K562 (cell line): ENCODE results near the gene PPTC7. TPM values are rescaled to one million over a fixed set of nuclear protein-coding genes. Genes with fewer than 3 reads are reported as not detected.

Source experiments
- CHD7 ChIP-seq: fragments of 200-600 bp; sonication (generic); IDR thresholded peaks from one replicate; pipeline ENCODE4 v1.6.1; 2012; ENCODE audit warnings: mild to moderate bottlenecking, low read depth, low read length, inconsistent platforms
- SAP30 ChIP-seq: fragments of 200-600 bp; sonication (generic); IDR thresholded peaks from 2 replicates; pipeline ENCODE4 v1.6.1; 2012; ENCODE audit warnings: borderline replicate concordance, low read depth, mild to moderate bottlenecking, moderate library complexity, low read length, control low read depth, inconsistent platforms; ENCODE audit not compliant: insufficient read depth, poor library complexity, severe bottlenecking
- ZFPM2 ChIP-seq: fragments of 250-450 bp; sonication (Bioruptor Pico); IDR thresholded peaks from 2 replicates; pipeline ENCODE4 v1.5.1; 2022; ENCODE audit warnings: mild to moderate bottlenecking
- polyA plus RNA-seq, 8 experiments: library from polyadenylated mRNA; depleted of rRNA in 4 of 8; stranded (reverse) in 5 of 8; unstranded in 3 of 8; fragments of >200 nt; fragmentation: Nextera tagmentation in 2 of 8; fragmentation: Illumina TruSeq in 1 of 8; extraction: Ambion mirVana in 2 of 8; extraction: Trizol in 1 of 8; gene quantifications; 2 replicates each; pipeline versions ENCODE4 v1.2.1 to v1.2.3, GENCODE V29; 2011 to 2014; ENCODE audit warnings: inconsistent platforms in 1 of 8, missing spikeins in 1 of 8
- total RNA-seq, 7 experiments: library from RNA; depleted of rRNA in 6 of 7; stranded (reverse); fragments of >200 nt in 6 of 7; fragmentation: Illumina TruSeq in 2 of 7; extraction: Trizol in 2 of 7; gene quantifications; 2 replicates each; pipeline versions ENCODE4 v1.2.1 to v1.2.3, GENCODE V29; 2011 to 2021; ENCODE audit warnings: low replicate concordance in 1 of 7

PPTC7 gene
- total and polyA plus RNA-seq, 9 of the 15 experiments (the other 6 are each of a cell fraction or from before 2014, with no cell fraction given), result 2.6 to 23.1 (median 11.9) TPM

DNA sequence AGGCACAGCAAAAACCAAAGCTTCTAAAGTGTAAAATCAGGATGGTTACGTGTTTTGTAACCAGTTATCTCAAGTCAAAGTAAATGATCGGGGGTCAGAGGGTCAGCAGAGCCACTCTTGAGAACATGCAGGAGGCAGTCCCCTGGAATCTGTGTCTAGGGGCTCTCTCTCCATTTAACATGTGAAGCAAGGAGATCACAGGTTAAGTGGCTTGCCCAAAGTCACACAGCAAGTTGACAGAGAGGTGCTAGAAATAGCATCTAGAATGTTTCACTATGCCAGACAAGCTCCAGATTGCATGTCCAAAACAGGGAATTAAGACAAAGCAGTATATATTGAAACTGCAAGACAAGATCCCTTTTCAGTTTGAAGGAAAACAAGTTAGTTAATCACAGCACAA is 33.4 kb downstream of the PPTC7 start (continued):
- TF ChIP-seq CHD7 (no peak), SAP30 (no peak), ZFPM2 (CRISPR knock-in tag) (no peak)
